ENCODE data around the gene NPFFR1.

The NPFFR1 gene

DNA sequence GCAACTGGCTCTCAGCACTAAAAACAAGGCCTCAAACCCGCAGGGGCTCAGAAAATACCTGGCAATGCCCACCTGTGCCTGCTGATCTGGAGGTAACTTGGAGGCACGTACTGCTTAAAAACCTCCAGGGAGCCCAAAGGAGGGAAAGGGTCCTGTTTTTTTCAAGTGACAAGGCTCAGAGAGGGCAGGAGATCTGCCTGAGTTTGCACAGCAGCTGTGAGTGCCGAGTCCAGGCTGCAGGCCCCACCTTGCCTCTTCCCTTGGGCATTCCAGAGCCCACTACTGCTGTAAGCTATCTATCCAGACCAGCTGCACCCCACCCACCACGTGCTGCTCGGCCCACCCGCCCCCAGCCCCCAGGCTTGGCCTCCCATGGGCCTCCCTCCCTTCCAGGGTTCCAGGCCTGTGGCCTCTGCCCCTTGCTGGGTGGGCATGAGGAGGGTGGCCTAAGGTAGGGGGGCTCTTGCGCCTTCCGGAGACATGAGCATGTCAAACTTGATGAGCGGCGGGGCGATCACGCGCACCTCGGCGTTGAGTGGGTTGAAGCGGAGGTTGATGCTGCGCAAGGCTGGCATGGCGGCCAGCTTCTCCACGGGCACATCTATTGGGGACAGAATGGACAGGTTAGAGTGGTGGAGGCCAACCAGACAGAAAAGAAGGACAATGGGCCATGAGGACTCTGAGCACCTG is 17.2 kb upstream of the NPFFR1 start (continued):
- TF ChIP-seq WT1 (tag by site-specific recombination; IDR thresholded peaks at IDR 0.05): no peak
- no peak for TF ChIP-seq ZNF48 (tag by site-specific recombination; IDR thresholded peaks at IDR 0.05)

DNA sequence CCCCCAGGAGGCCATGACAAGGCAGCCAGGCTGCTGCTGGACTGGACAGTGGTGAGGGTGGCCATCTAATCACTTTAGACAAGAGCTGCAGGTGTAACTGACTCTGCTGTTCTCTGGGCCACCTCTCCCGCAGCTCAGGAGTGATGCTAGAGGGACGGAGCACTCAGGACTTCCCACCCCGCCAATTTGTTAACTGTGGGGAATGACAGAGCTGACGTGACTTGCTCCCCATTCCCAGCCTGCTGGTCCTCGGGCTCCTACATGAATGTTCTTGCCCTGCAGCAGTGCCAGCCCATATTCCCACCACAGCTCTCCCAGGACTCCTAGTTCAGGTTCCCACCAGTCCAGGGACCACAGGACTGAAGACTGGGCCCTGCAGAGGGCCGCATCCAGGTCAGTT is 16.7 kb upstream of the NPFFR1 start:
- H3K4me1 ChIP-seq (ENCODE audit: control insufficient read depth, insufficient read depth, low read length): no peaks in the 10 kb centered on the region

More for the DNA sequence above, 16.7 kb upstream of the NPFFR1 start:
- Histone ChIP-seq H3K36me3 (ENCODE audit: control insufficient read depth in 2 of 2, insufficient read depth in 1 of 2, low read length in 2 of 2) (no peaks in the 10 kb centered on the region), H3K27ac (ENCODE audit: extremely low read depth, low read depth, low read length) (no peak overlapping the region), H3K9me3 (ENCODE audit: control insufficient read depth, insufficient read depth, low read depth, low read length) (no peaks in the 10 kb centered on the region), H3K4me3 (ENCODE audit: low read depth, low read length) (no peak overlapping the region)
- ChIA-PET POLR2A (no interaction called here), CTCF (interaction anchor here (0.8 to 0.9 kb wide), 2 partner anchors 28 to 35 kb away, joined by 3 to 4 read pairs; no protein-coding TSS in a partner anchor)
- TF ChIP-seq, protein P1, sequence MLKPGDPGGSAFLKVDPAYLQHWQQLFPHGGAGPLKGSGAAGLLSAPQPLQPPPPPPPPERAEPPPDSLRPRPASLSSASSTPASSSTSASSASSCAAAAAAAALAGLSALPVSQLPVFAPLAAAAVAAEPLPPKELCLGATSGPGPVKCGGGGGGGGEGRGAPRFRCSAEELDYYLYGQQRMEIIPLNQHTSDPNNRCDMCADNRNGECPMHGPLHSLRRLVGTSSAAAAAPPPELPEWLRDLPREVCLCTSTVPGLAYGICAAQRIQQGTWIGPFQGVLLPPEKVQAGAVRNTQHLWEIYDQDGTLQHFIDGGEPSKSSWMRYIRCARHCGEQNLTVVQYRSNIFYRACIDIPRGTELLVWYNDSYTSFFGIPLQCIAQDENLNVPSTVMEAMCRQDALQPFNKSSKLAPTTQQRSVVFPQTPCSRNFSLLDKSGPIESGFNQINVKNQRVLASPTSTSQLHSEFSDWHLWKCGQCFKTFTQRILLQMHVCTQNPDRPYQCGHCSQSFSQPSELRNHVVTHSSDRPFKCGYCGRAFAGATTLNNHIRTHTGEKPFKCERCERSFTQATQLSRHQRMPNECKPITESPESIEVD (tag by site-specific recombination; IDR thresholded peaks at IDR 0.05): no peak
- no peak for TF ChIP-seq KLF8 (tag by site-specific recombination; IDR thresholded peaks at IDR 0.05)
- TF ChIP-seq, protein P2, sequence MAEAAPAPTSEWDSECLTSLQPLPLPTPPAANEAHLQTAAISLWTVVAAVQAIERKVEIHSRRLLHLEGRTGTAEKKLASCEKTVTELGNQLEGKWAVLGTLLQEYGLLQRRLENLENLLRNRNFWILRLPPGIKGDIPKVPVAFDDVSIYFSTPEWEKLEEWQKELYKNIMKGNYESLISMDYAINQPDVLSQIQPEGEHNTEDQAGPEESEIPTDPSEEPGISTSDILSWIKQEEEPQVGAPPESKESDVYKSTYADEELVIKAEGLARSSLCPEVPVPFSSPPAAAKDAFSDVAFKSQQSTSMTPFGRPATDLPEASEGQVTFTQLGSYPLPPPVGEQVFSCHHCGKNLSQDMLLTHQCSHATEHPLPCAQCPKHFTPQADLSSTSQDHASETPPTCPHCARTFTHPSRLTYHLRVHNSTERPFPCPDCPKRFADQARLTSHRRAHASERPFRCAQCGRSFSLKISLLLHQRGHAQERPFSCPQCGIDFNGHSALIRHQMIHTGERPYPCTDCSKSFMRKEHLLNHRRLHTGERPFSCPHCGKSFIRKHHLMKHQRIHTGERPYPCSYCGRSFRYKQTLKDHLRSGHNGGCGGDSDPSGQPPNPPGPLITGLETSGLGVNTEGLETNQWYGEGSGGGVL (tag by site-specific recombination; IDR thresholded peaks at IDR 0.05): no peak
- no peak for TF ChIP-seq ZNF837 (tag by site-specific recombination; IDR thresholded peaks at IDR 0.05)
- TF ChIP-seq ZNF138 (tag by site-specific recombination; IDR thresholded peaks at IDR 0.05; ENCODE audit: borderline replicate concordance): no peak
- no peak for TF ChIP-seq ZXDB (tag by site-specific recombination; IDR thresholded peaks at IDR 0.05)
- no peak for TF ChIP-seq ZNF776 (tag by site-specific recombination; IDR thresholded peaks at IDR 0.05; ENCODE audit: borderline replicate concordance)
- TF ChIP-seq, protein P3, sequence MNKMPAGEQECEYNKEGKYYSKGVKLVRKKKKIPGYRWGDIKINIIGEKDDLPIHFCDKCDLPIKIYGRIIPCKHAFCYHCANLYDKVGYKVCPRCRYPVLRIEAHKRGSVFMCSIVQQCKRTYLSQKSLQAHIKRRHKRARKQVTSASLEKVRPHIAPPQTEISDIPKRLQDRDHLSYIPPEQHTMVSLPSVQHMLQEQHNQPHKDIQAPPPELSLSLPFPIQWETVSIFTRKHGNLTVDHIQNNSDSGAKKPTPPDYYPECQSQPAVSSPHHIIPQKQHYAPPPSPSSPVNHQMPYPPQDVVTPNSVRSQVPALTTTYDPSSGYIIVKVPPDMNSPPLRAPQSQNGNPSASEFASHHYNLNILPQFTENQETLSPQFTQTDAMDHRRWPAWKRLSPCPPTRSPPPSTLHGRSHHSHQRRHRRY (tag by site-specific recombination; IDR thresholded peaks at IDR 0.05): no peak
- TF ChIP-seq, protein P4, sequence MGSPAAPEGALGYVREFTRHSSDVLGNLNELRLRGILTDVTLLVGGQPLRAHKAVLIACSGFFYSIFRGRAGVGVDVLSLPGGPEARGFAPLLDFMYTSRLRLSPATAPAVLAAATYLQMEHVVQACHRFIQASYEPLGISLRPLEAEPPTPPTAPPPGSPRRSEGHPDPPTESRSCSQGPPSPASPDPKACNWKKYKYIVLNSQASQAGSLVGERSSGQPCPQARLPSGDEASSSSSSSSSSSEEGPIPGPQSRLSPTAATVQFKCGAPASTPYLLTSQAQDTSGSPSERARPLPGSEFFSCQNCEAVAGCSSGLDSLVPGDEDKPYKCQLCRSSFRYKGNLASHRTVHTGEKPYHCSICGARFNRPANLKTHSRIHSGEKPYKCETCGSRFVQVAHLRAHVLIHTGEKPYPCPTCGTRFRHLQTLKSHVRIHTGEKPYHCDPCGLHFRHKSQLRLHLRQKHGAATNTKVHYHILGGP (tag by site-specific recombination; IDR thresholded peaks at IDR 0.05): no peak
- TF ChIP-seq ZSCAN30 (tag by site-specific recombination; IDR thresholded peaks at IDR 0.05): no peak
- TF ChIP-seq ZSCAN16 (tag by site-specific recombination; IDR thresholded peaks at IDR 0.05): no peak
- TF ChIP-seq, protein P5, sequence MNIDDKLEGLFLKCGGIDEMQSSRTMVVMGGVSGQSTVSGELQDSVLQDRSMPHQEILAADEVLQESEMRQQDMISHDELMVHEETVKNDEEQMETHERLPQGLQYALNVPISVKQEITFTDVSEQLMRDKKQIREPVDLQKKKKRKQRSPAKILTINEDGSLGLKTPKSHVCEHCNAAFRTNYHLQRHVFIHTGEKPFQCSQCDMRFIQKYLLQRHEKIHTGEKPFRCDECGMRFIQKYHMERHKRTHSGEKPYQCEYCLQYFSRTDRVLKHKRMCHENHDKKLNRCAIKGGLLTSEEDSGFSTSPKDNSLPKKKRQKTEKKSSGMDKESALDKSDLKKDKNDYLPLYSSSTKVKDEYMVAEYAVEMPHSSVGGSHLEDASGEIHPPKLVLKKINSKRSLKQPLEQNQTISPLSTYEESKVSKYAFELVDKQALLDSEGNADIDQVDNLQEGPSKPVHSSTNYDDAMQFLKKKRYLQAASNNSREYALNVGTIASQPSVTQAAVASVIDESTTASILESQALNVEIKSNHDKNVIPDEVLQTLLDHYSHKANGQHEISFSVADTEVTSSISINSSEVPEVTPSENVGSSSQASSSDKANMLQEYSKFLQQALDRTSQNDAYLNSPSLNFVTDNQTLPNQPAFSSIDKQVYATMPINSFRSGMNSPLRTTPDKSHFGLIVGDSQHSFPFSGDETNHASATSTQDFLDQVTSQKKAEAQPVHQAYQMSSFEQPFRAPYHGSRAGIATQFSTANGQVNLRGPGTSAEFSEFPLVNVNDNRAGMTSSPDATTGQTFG (tag by site-specific recombination; IDR thresholded peaks at IDR 0.05; ENCODE audit: borderline replicate concordance): no peak
- TF ChIP-seq SCRT2 (tag by site-specific recombination; IDR thresholded peaks at IDR 0.05): no peak
- no peak for TF ChIP-seq ZBTB20 (tag by site-specific recombination; IDR thresholded peaks at IDR 0.05)
- TF ChIP-seq ZNF146 (tag by site-specific recombination; IDR thresholded peaks at IDR 0.05): no peak
- no peak for TF ChIP-seq ZNF248 (tag by site-specific recombination; IDR thresholded peaks at IDR 0.05)
- TF ChIP-seq ZNF175 (tag by site-specific recombination; IDR thresholded peaks at IDR 0.05): no peak
- TF ChIP-seq ZSCAN23 (tag by site-specific recombination; IDR thresholded peaks at IDR 0.05): no peak
- no peak for TF ChIP-seq ZNF624 (tag by site-specific recombination; IDR thresholded peaks at IDR 0.05)

Measured in HEK293 (cell line).